GM21526 (cell line): ENCODE data around the gene PRKAB1.

Experiments
- ATAC-seq: cut with Tn5 transposase; IDR thresholded peaks from one replicate; pipeline ENCODE4 v1.9.1; 2021; ENCODE audit warnings: moderate library complexity; ENCODE audit not compliant: unreplicated experiment, low FRiP score

The PRKAB1 gene

GRCh38 chr12:119660076-119660475, 7.9 kb upstream of the PRKAB1 start:
- ATAC-seq = no peak

GRCh38 chr12:119661882-119662281, 6.1 kb upstream of the PRKAB1 start:
- no peak for ATAC-seq

GRCh38 chr12:119664642-119665041, 3.3 kb upstream of the PRKAB1 start:
- ATAC-seq = no peak

- no peak for ATAC-seq
These were observed 2.6 kb upstream of the PRKAB1 start for GRCh38 chr12:119665164-119665929.

- no peak for ATAC-seq
These were observed 1.6 kb upstream of the PRKAB1 start for GRCh38 chr12:119666226-119666795.

- ATAC-seq = no peak
These were observed 895 bp upstream of the PRKAB1 start for GRCh38 chr12:119666900-119667576.

- ATAC-seq = no peak
These were observed 450 bp downstream of the PRKAB1 start for GRCh38 chr12:119668324-119668841.

GRCh38 chr12:119669744-119670472, 2.0 kb downstream of the PRKAB1 start:
- ATAC-seq = no peak

GRCh38 chr12:119671070-119671469, 3.1 kb downstream of the PRKAB1 start:
- no peak for ATAC-seq

- ATAC-seq = no peak
These were observed 4.3 kb downstream of the PRKAB1 start for GRCh38 chr12:119672194-119672593.

GRCh38 chr12:119673634-119674033, 5.7 kb downstream of the PRKAB1 start:
- ATAC-seq = no peak

GRCh38 chr12:119674560-119674959, 6.6 kb downstream of the PRKAB1 start:
- no peak for ATAC-seq

- ATAC-seq = no peak
These were observed 8.1 kb downstream of the PRKAB1 start for GRCh38 chr12:119676022-119676421.

- no peak for ATAC-seq
These were observed 8.6 kb downstream of the PRKAB1 start for GRCh38 chr12:119676573-119676972.

GRCh38 chr12:119678459-119678858, 10.5 kb downstream of the PRKAB1 start:
- no peak for ATAC-seq

- no peak for ATAC-seq
These were observed 11.1 kb downstream of the PRKAB1 start for GRCh38 chr12:119679081-119679480.

- ATAC-seq = no peak
These were observed 11.6 kb downstream of the PRKAB1 start for GRCh38 chr12:119679490-119679889.

GRCh38 chr12:119681111-119681510, 13.2 kb downstream of the PRKAB1 start:
- ATAC-seq = no peak

- ATAC-seq = no peak
These were observed 14.1 kb downstream of the PRKAB1 start for GRCh38 chr12:119681728-119682638.
